GM23248 (cell line): Measurements from ENCODE around the gene PTPRT. TPM values are rescaled to one million over a fixed set of nuclear protein-coding genes. Genes with fewer than 3 reads are reported as not detected.

ENCODE experiments used
- DNase-seq: peaks from one replicate; pipeline ENCODE4 v3.0.0-alpha.2; 2015
- H2AFZ ChIP-seq: fragments of 200-600 bp; sonication (generic); 2 replicates; pipeline ENCODE4 v1.6.1; 2016; ENCODE audit warnings: antibody characterized with exemption
- H3F3A ChIP-seq: fragments of 200-600 bp; sonication (generic); 2 replicates; pipeline ENCODE4 v1.6.1; 2016; ENCODE audit warnings: mild to moderate bottlenecking, antibody characterized with exemption, mixed run types; ENCODE audit not compliant: insufficient read depth
- H3K27ac ChIP-seq: fragments of 200-600 bp; sonication (generic); 2 replicates; pipeline ENCODE4 v1.5.1; 2016; ENCODE audit warnings: mild to moderate bottlenecking
- H3K27me3 ChIP-seq: fragments of 200-600 bp; sonication (generic); replicated peaks from 2 replicates; pipeline ENCODE4 v1.6.1; 2016; ENCODE audit warnings: mild to moderate bottlenecking; ENCODE audit not compliant: insufficient read depth
- H3K36me3 ChIP-seq: fragments of 200-600 bp; sonication (generic); 2 replicates; pipeline ENCODE4 v1.6.1; 2016; ENCODE audit warnings: low read depth, mild to moderate bottlenecking
- H3K4me1 ChIP-seq: fragments of 200-600 bp; sonication (generic); 2 replicates; pipeline ENCODE4 v1.6.1; 2016; ENCODE audit warnings: mild to moderate bottlenecking; ENCODE audit not compliant: insufficient read depth
- H3K4me2 ChIP-seq: fragments of 200-600 bp; sonication (generic); one replicate; pipeline ENCODE4 v1.6.1; 2016; ENCODE audit warnings: mild to moderate bottlenecking; ENCODE audit not compliant: unreplicated experiment
- H3K4me3 ChIP-seq: fragments of 200-600 bp; sonication (generic); 2 replicates; pipeline ENCODE4 v1.5.1; 2016; ENCODE audit warnings: mild to moderate bottlenecking
- H3K79me2 ChIP-seq: fragments of 200-600 bp; sonication (generic); 2 replicates; pipeline ENCODE4 v1.6.1; 2016; ENCODE audit warnings: mild to moderate bottlenecking; ENCODE audit not compliant: insufficient read depth
- H3K9ac ChIP-seq: fragments of 200-600 bp; sonication (generic); 2 replicates; pipeline ENCODE4 v1.6.1; 2016; ENCODE audit warnings: mild to moderate bottlenecking
- H3K9me2 ChIP-seq: fragments of 200-600 bp; sonication (generic); 2 replicates; pipeline ENCODE4 v1.6.1; 2016; ENCODE audit warnings: mixed run types, mild to moderate bottlenecking, moderate library complexity; ENCODE audit not compliant: insufficient read depth
- H3K9me3 ChIP-seq: fragments of 200-600 bp; sonication (generic); one replicate; pipeline ENCODE4 v1.6.1; 2017; ENCODE audit warnings: low read depth
- H4K20me1 ChIP-seq: fragments of 200-600 bp; sonication (generic); 2 replicates; pipeline ENCODE4 v1.6.0; 2016; ENCODE audit not compliant: insufficient read depth
- EZH2 ChIP-seq: fragments of 200-600 bp; sonication (generic); IDR thresholded peaks from 2 replicates; pipeline ENCODE4 v1.6.1; 2018; ENCODE audit warnings: antibody characterized with exemption, mild to moderate bottlenecking; ENCODE audit not compliant: insufficient read depth, poor library complexity, severe bottlenecking
- EZH2phosphoT487 ChIP-seq: fragments of 200-600 bp; sonication (generic); IDR thresholded peaks from 2 replicates; pipeline ENCODE4 v1.6.1; 2018; ENCODE audit warnings: antibody characterized with exemption, moderate library complexity, mild to moderate bottlenecking, low read depth; ENCODE audit not compliant: insufficient read depth
- WGBS, 2 experiments: methylation state at CpG; one replicate each; pipeline ENCODE4 v1.1.6; 2015 to 2017; ENCODE audit warnings: low lambda C conversion rate in 2 of 2, low coverage in 1 of 2; ENCODE audit errors: missing lambda C conversion rate in 2 of 2; 5-methylcytosine and 5-hydroxymethylcytosine counted together
- in situ Hi-C: fragments of 300-500 bp; cut with MboI; formaldehyde crosslinking; loops from 2 replicates; pipeline ENCODE4 v1.15.0; 2020
- polyA plus RNA-seq: library from polyadenylated mRNA; unstranded; fragments of >200 nt; fragmentation: Nextera tagmentation; extraction: Ambion mirVana; gene quantifications from 2 replicates; pipeline ENCODE4 v1.2.1, GENCODE V29; 2016
- total RNA-seq: library from RNA; depleted of rRNA; stranded (reverse); fragments of >200 nt; shearing (Covaris generic); gene quantifications from 2 replicates; pipeline ENCODE4 v1.2.3, GENCODE V29; 2014

The PTPRT gene
- total and polyA plus RNA-seq, 2 experiments from 2014 or later = not detected

GRCh38 chr20:42587427-42587826, 602.3 kb downstream of the PTPRT start:
- in situ Hi-C loops = no loop called here

GRCh38 chr20:42581311-42581710, 608.4 kb downstream of the PTPRT start:
- TF ChIP-seq EZH2phosphoT487 (no peak), EZH2 (no peak)
- DNase-seq = no peak
- no peak overlapping the region for H3K27ac ChIP-seq
- H3K27me3 ChIP-seq = no peaks in the 10 kb centered on the region
- no peak overlapping the region for H2AFZ ChIP-seq
- H3K4me1 ChIP-seq = no peaks in the 10 kb centered on the region
- 10 to 16% methylated on average over 3 of the region's 3 CpGs for WGBS, 2 experiments
- H3K79me2 ChIP-seq = no peaks in the 10 kb centered on the region
- in situ Hi-C loops = no loop called here
- H3K9me2 ChIP-seq = no peaks in the 10 kb centered on the region
- no peak overlapping the region for H3K9ac ChIP-seq
- no peak overlapping the region for H3K4me3 ChIP-seq
- H4K20me1 ChIP-seq = no peaks in the 10 kb centered on the region
- no peaks in the 10 kb centered on the region for H3K9me3 ChIP-seq
- no peaks in the 10 kb centered on the region for H3F3A ChIP-seq
- no peak overlapping the region for H3K4me2 ChIP-seq
- no peaks in the 10 kb centered on the region for H3K36me3 ChIP-seq

More at GRCh38 chr20:42587427-42587826, 602.3 kb downstream of the PTPRT start:
- H3K27ac ChIP-seq = no peak overlapping the region
- TF ChIP-seq EZH2phosphoT487 (no peak), EZH2 (no peak)
- 18 to 31% methylated on average over 7 of the region's 7 CpGs for WGBS, 2 experiments
- H3K79me2 ChIP-seq = no peaks in the 10 kb centered on the region
- DNase-seq = no peak
- H3F3A ChIP-seq = no peaks in the 10 kb centered on the region
- H3K4me1 ChIP-seq = no peaks in the 10 kb centered on the region
- no peaks in the 10 kb centered on the region for H3K9me3 ChIP-seq
- no peaks in the 10 kb centered on the region for H3K9me2 ChIP-seq
- no peaks in the 10 kb centered on the region for H3K36me3 ChIP-seq
- H3K27me3 ChIP-seq = no peaks in the 10 kb centered on the region
- H3K9ac ChIP-seq = no peak overlapping the region
- no peak overlapping the region for H3K4me3 ChIP-seq
- H2AFZ ChIP-seq = no peak overlapping the region
- no peaks in the 10 kb centered on the region for H4K20me1 ChIP-seq
- no peak overlapping the region for H3K4me2 ChIP-seq

GRCh38 chr20:42576167-42576566, 613.5 kb downstream of the PTPRT start:
- Histone ChIP-seq H3F3A (no peaks in the 10 kb centered on the region), H3K9me3 (no peaks in the 10 kb centered on the region), H4K20me1 (no peaks in the 10 kb centered on the region), H3K4me1 (no peaks in the 10 kb centered on the region), H3K9me2 (no peaks in the 10 kb centered on the region), H3K27ac (no peak overlapping the region), H3K4me2 (no peak overlapping the region), H3K9ac (no peak overlapping the region), H3K79me2 (no peaks in the 10 kb centered on the region), H3K36me3 (no peaks in the 10 kb centered on the region), H3K27me3 (no peaks in the 10 kb centered on the region), H3K4me3 (no peak overlapping the region), H2AFZ (no peak overlapping the region)
- in situ Hi-C loops = no loop called here
- WGBS, 2 experiments = 24 to 28% methylated on average over 7 of the region's 7 CpGs
- DNase-seq = no peak
- TF ChIP-seq EZH2phosphoT487 = no peak
- TF ChIP-seq EZH2 = no peak

GRCh38 chr20:42572320-42573016, 617.2 kb downstream of the PTPRT start:
- Histone ChIP-seq H3K79me2 (no peaks in the 10 kb centered on the region), H3K4me3 (no peak overlapping the region), H3K9me3 (no peaks in the 10 kb centered on the region), H3K27ac (no peak overlapping the region), H3K36me3 (no peaks in the 10 kb centered on the region), H3K4me2 (no peak overlapping the region), H3K27me3 (no peaks in the 10 kb centered on the region), H3F3A (no peaks in the 10 kb centered on the region), H3K4me1 (no peaks in the 10 kb centered on the region), H2AFZ (no peak overlapping the region), H3K9me2 (no peaks in the 10 kb centered on the region), H3K9ac (no peak overlapping the region), H4K20me1 (no peaks in the 10 kb centered on the region)
- no peak for TF ChIP-seq EZH2
- no peak for TF ChIP-seq EZH2phosphoT487
- in situ Hi-C loops = no loop called here
- no peak for DNase-seq
- WGBS, 2 experiments = 14 to 23% methylated on average over 2 of the region's 2 CpGs
